Prostate gland (tissue), 2 donors: ENCODE measurements around the gene C13orf46.

Experiments used
- CTCF ChIP-seq, 4 experiments: fragments of 200-600 bp in 2 of 4; fragments of 450-650 bp in 2 of 4; sonication (generic) in 2 of 4; IDR thresholded peaks; 1 replicate in 3 of 4; 2 replicates in 1 of 4; pipeline ENCODE4 v1.5.1; 2016 to 2019; ENCODE audit warnings: antibody characterized with exemption in 4 of 4, mild to moderate bottlenecking in 2 of 4, moderate library complexity in 2 of 4
- POLR2A ChIP-seq: fragments of 450-650 bp; IDR thresholded peaks from one replicate; pipeline ENCODE4 v1.6.1; 2016; ENCODE audit warnings: antibody characterized with exemption, mild to moderate bottlenecking

- TF ChIP-seq CTCF (IDR thresholded peaks at IDR 0.05) (no peak), POLR2A (no peak)
These were observed 35.2 kb upstream of the C13orf46 start for GRCh38 chr13:114008964-114009589.
